K562 (cell line): ENCODE data around the gene TM4SF18. TPM values are rescaled to one million over a fixed set of nuclear protein-coding genes. Genes with fewer than 3 reads are reported as not detected.

Experiments
- ATAC-seq: fragments of 200-7000 bp; cut with Tn5 transposase; 3 replicates; pipeline ENCODE4 v1.9.1; 2020; ENCODE audit warnings: moderate library complexity
- BruUV-seq: library from RNA; stranded (reverse); fragments of 400-500 nt; replicated peaks from 2 replicates; lab custom pipeline; 2021; lab: Mats Ljungman, UMichigan
- CTCF ChIA-PET: fragments of 300-600 bp; formaldehyde crosslinking; extraction: SDS; loops from one replicate; lab custom pipeline; 2021; ENCODE audit warnings: low intra/inter-chr PET ratio; lab: Yijun Ruan, JAX
- POLR2A ChIA-PET: fragments of 300-600, 350-650 bp; sonication (Branson Sonifier 250); formaldehyde crosslinking; extraction: SDS; loops from one replicate; lab custom pipeline; 2021; ENCODE audit warnings: antibody characterized with exemption, inconsistent platforms; lab: Yijun Ruan, JAX
- DNase-seq, 4 experiments: peaks; one replicate each; pipeline versions ENCODE4 v3.0.0 to v3.0.0-alpha.2; 2011 to 2018; ENCODE audit warnings: low spot score in 3 of 4, mixed read lengths in 3 of 4; ENCODE audit errors: extremely low read depth in 1 of 4
- FAIRE-seq: peaks from 2 replicates; lab custom pipeline; 2011; peaks lifted over from hg19 to GRCh38; lab: Jason Lieb, UNC
- H2AFZ ChIP-seq: 2 replicates; pipeline ENCODE4 v1.6.0; 2011; ENCODE audit warnings: low read depth, low read length, control low read depth, inconsistent platforms
- H3K27ac ChIP-seq: fragments of 200-600 bp; 3 replicates; pipeline ENCODE4 v1.8.0; 2011; ENCODE audit warnings: low read depth, mild to moderate bottlenecking, control low read depth, inconsistent platforms, low read length, moderate library complexity, mixed read lengths; ENCODE audit errors: extremely low read depth
- H3K27me3 ChIP-seq, 2 experiments: fragments of 300-600 bp in 1 of 2; 2 replicates in 1 of 2; 3 replicates in 1 of 2; pipeline versions ENCODE4 v1.6.0 to v1.8.0; 2011; ENCODE audit warnings: inconsistent platforms in 2 of 2, low read length in 2 of 2, mild to moderate bottlenecking in 1 of 2, mixed read lengths in 1 of 2, moderate library complexity in 1 of 2; ENCODE audit not compliant: control insufficient read depth in 2 of 2, insufficient read depth in 2 of 2
- H3K36me3 ChIP-seq: fragments of 300-600 bp; 3 replicates; pipeline ENCODE4 v1.8.0; 2011; ENCODE audit warnings: mild to moderate bottlenecking, low read length, inconsistent platforms; ENCODE audit not compliant: control insufficient read depth, insufficient read depth
- H3K4me1 ChIP-seq, 2 experiments: fragments of 200-600 bp in 1 of 2; replicated peaks in 1 of 2; 2 replicates in 1 of 2; 3 replicates in 1 of 2; pipeline versions ENCODE4 v1.5.1 to v1.8.0; 2011; ENCODE audit warnings: inconsistent platforms in 2 of 2, low read length in 2 of 2, mild to moderate bottlenecking in 1 of 2, mixed read lengths in 1 of 2, moderate library complexity in 1 of 2; ENCODE audit not compliant: control insufficient read depth in 2 of 2, insufficient read depth in 2 of 2
- H3K4me2 ChIP-seq: 2 replicates; pipeline ENCODE4 v1.6.1; 2011; ENCODE audit warnings: low read length, control low read depth, inconsistent platforms, mixed read lengths; ENCODE audit not compliant: insufficient read depth
- H3K4me3 ChIP-seq: fragments of 200-600 bp; sonication (generic), shearing (Covaris generic); 2 replicates; pipeline ENCODE4 v1.5.1; 2016; ENCODE audit warnings: control low read depth, inconsistent platforms
- H3K79me2 ChIP-seq: fragments of 200-600 bp; 3 replicates; pipeline ENCODE4 v1.8.0; 2011; ENCODE audit warnings: low read length, inconsistent platforms; ENCODE audit not compliant: control insufficient read depth, insufficient read depth
- H3K9ac ChIP-seq, 2 experiments: 2 replicates each; pipeline versions ENCODE4 v1.6.0 to v1.6.1; 2011; ENCODE audit warnings: low read depth in 2 of 2, low read length in 2 of 2, control low read depth in 1 of 2, inconsistent platforms in 1 of 2, mild to moderate bottlenecking in 1 of 2, mixed read lengths in 1 of 2; ENCODE audit not compliant: insufficient read depth in 1 of 2
- H3K9me1 ChIP-seq: one replicate; pipeline ENCODE4 v1.6.0; 2011; ENCODE audit warnings: inconsistent platforms, mild to moderate bottlenecking, low read length, moderate library complexity; ENCODE audit not compliant: control insufficient read depth, insufficient read depth
- H3K9me3 ChIP-seq: replicated peaks from 2 replicates; pipeline ENCODE4 v1.5.1; 2011; ENCODE audit warnings: low read depth, low read length, inconsistent platforms; ENCODE audit not compliant: control insufficient read depth, insufficient read depth
- H4K20me1 ChIP-seq: replicated peaks from 2 replicates; pipeline ENCODE4 v1.6.1; 2011; ENCODE audit warnings: low read length, inconsistent platforms, mixed read lengths; ENCODE audit not compliant: control insufficient read depth, insufficient read depth
- ETV1 ChIP-seq: fragments of 450-650 bp; conservative IDR thresholded peaks from 2 replicates; pipeline ENCODE4 v1.6.1; 2016; ENCODE audit warnings: missing genetic modification characterization, control low read depth, low read depth, missing compliant biosample characterization
- GABPB1 ChIP-seq: sonication (generic); formaldehyde crosslinking; IDR thresholded peaks from 2 replicates; pipeline ENCODE4 v1.8.0; 2022; ENCODE audit warnings: mild to moderate bottlenecking, missing genetic modification reagents
- SMARCB1 ChIP-seq: IDR thresholded peaks from 2 replicates; pipeline ENCODE4 v1.6.1; 2011; ENCODE audit warnings: improper control_type of control experiment, low read depth; ENCODE audit not compliant: insufficient read length
- ZNF232 ChIP-seq: sonication (generic); formaldehyde crosslinking; IDR thresholded peaks from 2 replicates; pipeline ENCODE4 v1.8.0; 2022; ENCODE audit warnings: mild to moderate bottlenecking, missing genetic modification reagents
- ZNF3 ChIP-seq: fragments of 250-450 bp; sonication (Bioruptor Pico); IDR thresholded peaks from 2 replicates; pipeline ENCODE4 v1.5.0; 2021; ENCODE audit warnings: mild to moderate bottlenecking, moderate library complexity
- ZNF316 ChIP-seq: fragments of 450-650 bp; IDR thresholded peaks from 2 replicates; pipeline ENCODE4 v1.6.1; 2016
- WGBS: fragments of 100-300 bp; shearing (Covaris generic); methylation state at CpG from one replicate; pipeline ENCODE4 v1.1.6; 2016; ENCODE audit warnings: low coverage, mixed read lengths; ENCODE audit not compliant: insufficient coverage; ENCODE audit errors: missing lambda C conversion rate; 5-methylcytosine and 5-hydroxymethylcytosine counted together
- in situ Hi-C: fragments of 300-500 bp; cut with MboI; formaldehyde crosslinking; loops from 4 replicates; pipeline ENCODE4 v1.15.0; 2018; ENCODE audit warnings: inconsistent platforms, mixed read lengths
- intact Hi-C: fragments of 100-400 bp; cut with micrococcal nuclease; formaldehyde crosslinking; loops from 2 replicates; pipeline ENCODE4 v1.14.2; 2022
- polyA plus RNA-seq, 8 experiments: library from polyadenylated mRNA; depleted of rRNA in 4 of 8; stranded (reverse) in 5 of 8; unstranded in 3 of 8; fragments of >200 nt; fragmentation: Nextera tagmentation in 2 of 8; fragmentation: Illumina TruSeq in 1 of 8; extraction: Ambion mirVana in 2 of 8; extraction: Trizol in 1 of 8; gene quantifications; 2 replicates each; pipeline versions ENCODE4 v1.2.1 to v1.2.3, GENCODE V29; 2011 to 2014; ENCODE audit warnings: inconsistent platforms in 1 of 8, missing spikeins in 1 of 8
- total RNA-seq, 7 experiments: library from RNA; depleted of rRNA in 6 of 7; stranded (reverse); fragments of >200 nt in 6 of 7; fragmentation: Illumina TruSeq in 2 of 7; extraction: Trizol in 2 of 7; gene quantifications; 2 replicates each; pipeline versions ENCODE4 v1.2.1 to v1.2.3, GENCODE V29; 2011 to 2021; ENCODE audit warnings: low replicate concordance in 1 of 7

The TM4SF18 gene
- total and polyA plus RNA-seq, 9 of the 15 experiments (the other 6 are each of a cell fraction or from before 2014, with no cell fraction given) = not detected

DNA sequence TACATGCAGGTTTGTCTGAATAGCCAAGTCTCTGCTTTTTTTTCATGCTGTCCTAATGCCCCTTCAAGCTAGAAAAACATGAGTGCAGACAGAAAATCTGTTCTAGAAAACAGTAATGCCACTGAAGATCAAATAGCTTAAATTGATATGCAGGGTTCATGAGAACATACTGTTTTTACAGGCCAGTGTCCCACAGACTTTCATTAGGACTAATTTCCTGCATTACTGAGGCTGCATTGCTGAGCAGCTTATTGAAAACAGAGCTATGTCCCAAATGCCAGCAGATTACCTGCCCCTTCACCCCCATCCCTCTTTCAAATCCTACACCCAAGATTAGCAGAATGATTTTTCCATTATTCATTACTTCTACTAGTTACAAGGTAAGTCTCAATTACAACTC is 665 bp downstream of the TM4SF18 start:
- POLR2A ChIA-PET = no interaction called here
- no peaks in the 10 kb centered on the region for H3K79me2 ChIP-seq
- TF ChIP-seq ZNF3 (CRISPR knock-in tag) = no peak
- no peak for TF ChIP-seq ETV1 (tag)
- no peak for TF ChIP-seq GABPB1 (CRISPR knock-in tag)
- no peak for TF ChIP-seq ZNF232 (CRISPR knock-in tag)
- ATAC-seq (no peak), FAIRE-seq (no peak), DNase-seq (no peak)
- no peak overlapping the region for H3K27ac ChIP-seq
- no peaks in the 10 kb centered on the region for H3K9me1 ChIP-seq
- no peaks in the 10 kb centered on the region for H4K20me1 ChIP-seq
- no TSS peak for BruUV-seq
- no peak overlapping the region for H3K9ac ChIP-seq
- no peaks in the 10 kb centered on the region for H3K9me3 ChIP-seq
- intact Hi-C loops = no loop called here
- CTCF ChIA-PET = interaction anchor here (0.6 kb wide), 1 partner anchor 59 kb away, joined by 3 read pairs; no protein-coding TSS in a partner anchor
- H3K27me3 ChIP-seq = no peaks in the 10 kb centered on the region; a peak in 1 of 5 replicates
- no peaks in the 10 kb centered on the region for H3K36me3 ChIP-seq
- H3K4me2 ChIP-seq = no peak overlapping the region
- H2AFZ ChIP-seq = no peak overlapping the region
- in situ Hi-C loops = no loop called here
- H3K4me1 ChIP-seq = no peaks in the 10 kb centered on the region
- H3K4me3 ChIP-seq = no peak overlapping the region

DNA sequence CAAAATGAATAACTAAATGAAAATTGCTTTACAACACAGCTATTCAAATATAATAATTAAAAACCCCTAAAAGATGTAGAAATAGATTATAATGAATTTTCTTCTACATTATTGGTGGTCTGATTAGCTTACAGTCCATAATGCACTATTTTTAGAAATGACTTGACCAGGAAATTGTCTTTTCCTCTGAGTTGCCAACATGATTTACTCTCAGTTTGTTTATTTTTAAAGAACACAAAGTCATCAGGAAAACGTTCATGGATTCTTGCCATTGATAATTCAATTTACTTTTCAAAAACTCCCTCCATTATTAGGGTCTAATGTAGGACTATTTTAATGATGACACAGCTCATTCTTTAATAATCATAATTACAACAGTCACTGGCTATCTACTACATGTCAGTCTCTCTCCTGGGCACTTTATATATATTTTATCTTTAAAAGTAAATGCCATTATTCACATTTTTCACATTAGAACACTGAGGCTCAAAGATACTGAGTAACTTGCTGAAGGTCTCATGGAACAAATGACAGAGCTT is 1.1 kb downstream of the TM4SF18 start:
- Histone ChIP-seq H3K36me3 (no peaks in the 10 kb centered on the region), H3K9ac (no peak overlapping the region), H3K4me3 (no peak overlapping the region), H3K9me3 (no peaks in the 10 kb centered on the region), H2AFZ (no peak overlapping the region), H3K27ac (no peak overlapping the region), H3K4me2 (no peak overlapping the region), H4K20me1 (no peaks in the 10 kb centered on the region), H3K4me1 (no peaks in the 10 kb centered on the region), H3K79me2 (no peaks in the 10 kb centered on the region), H3K27me3 (no peaks in the 10 kb centered on the region; a peak in 1 of 5 replicates), H3K9me1 (no peaks in the 10 kb centered on the region)
- no peak for FAIRE-seq
- in situ Hi-C loops = no loop called here
- 0% methylated on average over 1 of the region's 1 CpG for WGBS
- ChIA-PET POLR2A (no interaction called here), CTCF (interaction anchor here (0.6 kb wide), 1 partner anchor 59 kb away, joined by 3 read pairs; no protein-coding TSS in a partner anchor)
- no peak for ATAC-seq
- TF ChIP-seq ZNF316 = peak; percentile 30; the same call in 1 of the 2 replicates
- TF ChIP-seq SMARCB1 = no peak
- DNase-seq = no peak
- intact Hi-C loops = no loop called here
- no TSS peak for BruUV-seq
